MM.1S (cell line): ENCODE results near the gene CCDC85C.

ENCODE experiments used
- EZH2 ChIP-seq: fragments of 300-600 bp; sonication (generic); optimal IDR thresholded peaks from 2 replicates; pipeline ENCODE3; 2017; ENCODE audit warnings: low read depth, mild to moderate bottlenecking, antibody characterized with exemption, low read length, mixed read lengths
- TF ChIP-seq, protein P1 (sequence below): fragments of 300-600 bp; sonication (generic); IDR thresholded peaks from 2 replicates; pipeline ENCODE4 v1.5.1; 2016; ENCODE audit warnings: antibody characterized with exemption, low read length, mixed read lengths

DNA sequence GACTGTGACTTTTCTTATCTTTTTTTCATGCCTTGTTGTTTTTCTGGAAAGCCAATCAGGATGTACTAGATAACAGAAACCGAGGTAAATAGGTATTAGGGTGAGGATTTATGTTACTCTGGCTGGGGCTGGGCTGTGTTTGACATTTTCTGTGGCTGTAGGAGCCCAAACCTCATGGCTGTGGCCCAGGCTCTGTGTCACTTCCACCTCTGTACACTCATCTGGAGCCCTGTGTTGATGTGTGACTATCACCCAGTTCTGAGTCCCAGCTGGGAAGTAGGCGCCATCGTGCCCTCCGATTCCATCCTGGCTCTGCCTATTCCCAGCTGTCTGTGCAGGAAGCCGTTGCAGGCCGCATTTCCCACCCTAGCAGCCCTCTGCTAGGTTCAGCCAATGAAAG is 39.3 kb upstream of the CCDC85C start:
- TF ChIP-seq, protein P1, sequence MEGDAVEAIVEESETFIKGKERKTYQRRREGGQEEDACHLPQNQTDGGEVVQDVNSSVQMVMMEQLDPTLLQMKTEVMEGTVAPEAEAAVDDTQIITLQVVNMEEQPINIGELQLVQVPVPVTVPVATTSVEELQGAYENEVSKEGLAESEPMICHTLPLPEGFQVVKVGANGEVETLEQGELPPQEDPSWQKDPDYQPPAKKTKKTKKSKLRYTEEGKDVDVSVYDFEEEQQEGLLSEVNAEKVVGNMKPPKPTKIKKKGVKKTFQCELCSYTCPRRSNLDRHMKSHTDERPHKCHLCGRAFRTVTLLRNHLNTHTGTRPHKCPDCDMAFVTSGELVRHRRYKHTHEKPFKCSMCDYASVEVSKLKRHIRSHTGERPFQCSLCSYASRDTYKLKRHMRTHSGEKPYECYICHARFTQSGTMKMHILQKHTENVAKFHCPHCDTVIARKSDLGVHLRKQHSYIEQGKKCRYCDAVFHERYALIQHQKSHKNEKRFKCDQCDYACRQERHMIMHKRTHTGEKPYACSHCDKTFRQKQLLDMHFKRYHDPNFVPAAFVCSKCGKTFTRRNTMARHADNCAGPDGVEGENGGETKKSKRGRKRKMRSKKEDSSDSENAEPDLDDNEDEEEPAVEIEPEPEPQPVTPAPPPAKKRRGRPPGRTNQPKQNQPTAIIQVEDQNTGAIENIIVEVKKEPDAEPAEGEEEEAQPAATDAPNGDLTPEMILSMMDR: no peak
- no peak for TF ChIP-seq EZH2
